ENCODE data around the gene GPR18.

DNA sequence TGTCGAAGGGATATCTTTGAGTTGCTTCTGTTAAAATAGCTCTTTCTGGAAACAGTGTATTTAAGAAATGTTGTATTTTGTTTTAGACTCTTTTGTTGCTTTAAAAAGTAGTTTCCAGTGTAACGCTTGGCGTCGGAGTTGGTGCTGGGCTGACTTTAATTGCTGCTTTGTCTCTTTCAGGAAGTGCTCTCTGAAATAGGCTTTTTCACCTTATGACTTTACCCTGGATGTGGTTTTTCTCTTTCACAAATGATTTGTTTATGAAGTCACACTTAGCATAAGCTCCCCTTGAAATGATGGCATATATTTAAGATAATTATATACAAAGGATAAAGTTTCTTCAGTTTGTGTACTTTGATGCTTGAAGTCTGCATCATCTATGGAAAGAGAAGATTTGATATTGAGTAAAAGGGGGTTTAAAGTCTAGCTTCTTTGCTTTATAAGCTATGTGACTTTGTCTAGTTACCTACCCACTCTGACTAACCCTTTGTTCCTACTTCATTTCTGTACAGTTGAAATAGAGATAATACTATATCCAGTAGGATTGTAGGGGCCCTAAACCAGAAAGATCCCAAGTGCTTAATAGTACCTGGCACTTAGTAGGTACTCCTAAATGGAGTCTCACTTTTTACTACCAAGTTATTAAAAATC lies at the start of gene GPR18:
- no peak for TF ChIP-seq SIN3A (IDR thresholded peaks at IDR 0.05; ENCODE audit: borderline replicate concordance in 2 of 2, control insufficient read depth in 1 of 2, low read depth in 2 of 2, low read length in 2 of 2)
- TF ChIP-seq, protein P1, sequence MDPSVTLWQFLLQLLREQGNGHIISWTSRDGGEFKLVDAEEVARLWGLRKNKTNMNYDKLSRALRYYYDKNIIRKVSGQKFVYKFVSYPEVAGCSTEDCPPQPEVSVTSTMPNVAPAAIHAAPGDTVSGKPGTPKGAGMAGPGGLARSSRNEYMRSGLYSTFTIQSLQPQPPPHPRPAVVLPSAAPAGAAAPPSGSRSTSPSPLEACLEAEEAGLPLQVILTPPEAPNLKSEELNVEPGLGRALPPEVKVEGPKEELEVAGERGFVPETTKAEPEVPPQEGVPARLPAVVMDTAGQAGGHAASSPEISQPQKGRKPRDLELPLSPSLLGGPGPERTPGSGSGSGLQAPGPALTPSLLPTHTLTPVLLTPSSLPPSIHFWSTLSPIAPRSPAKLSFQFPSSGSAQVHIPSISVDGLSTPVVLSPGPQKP (CRISPR knock-in tag; IDR thresholded peaks at IDR 0.05): no peak
- TF ChIP-seq CHD4 (IDR thresholded peaks at IDR 0.05; ENCODE audit: insufficient read depth, insufficient replicate concordance, low read depth, low read length, poor library complexity, severe bottlenecking): no peak
- TF ChIP-seq, protein P2, sequence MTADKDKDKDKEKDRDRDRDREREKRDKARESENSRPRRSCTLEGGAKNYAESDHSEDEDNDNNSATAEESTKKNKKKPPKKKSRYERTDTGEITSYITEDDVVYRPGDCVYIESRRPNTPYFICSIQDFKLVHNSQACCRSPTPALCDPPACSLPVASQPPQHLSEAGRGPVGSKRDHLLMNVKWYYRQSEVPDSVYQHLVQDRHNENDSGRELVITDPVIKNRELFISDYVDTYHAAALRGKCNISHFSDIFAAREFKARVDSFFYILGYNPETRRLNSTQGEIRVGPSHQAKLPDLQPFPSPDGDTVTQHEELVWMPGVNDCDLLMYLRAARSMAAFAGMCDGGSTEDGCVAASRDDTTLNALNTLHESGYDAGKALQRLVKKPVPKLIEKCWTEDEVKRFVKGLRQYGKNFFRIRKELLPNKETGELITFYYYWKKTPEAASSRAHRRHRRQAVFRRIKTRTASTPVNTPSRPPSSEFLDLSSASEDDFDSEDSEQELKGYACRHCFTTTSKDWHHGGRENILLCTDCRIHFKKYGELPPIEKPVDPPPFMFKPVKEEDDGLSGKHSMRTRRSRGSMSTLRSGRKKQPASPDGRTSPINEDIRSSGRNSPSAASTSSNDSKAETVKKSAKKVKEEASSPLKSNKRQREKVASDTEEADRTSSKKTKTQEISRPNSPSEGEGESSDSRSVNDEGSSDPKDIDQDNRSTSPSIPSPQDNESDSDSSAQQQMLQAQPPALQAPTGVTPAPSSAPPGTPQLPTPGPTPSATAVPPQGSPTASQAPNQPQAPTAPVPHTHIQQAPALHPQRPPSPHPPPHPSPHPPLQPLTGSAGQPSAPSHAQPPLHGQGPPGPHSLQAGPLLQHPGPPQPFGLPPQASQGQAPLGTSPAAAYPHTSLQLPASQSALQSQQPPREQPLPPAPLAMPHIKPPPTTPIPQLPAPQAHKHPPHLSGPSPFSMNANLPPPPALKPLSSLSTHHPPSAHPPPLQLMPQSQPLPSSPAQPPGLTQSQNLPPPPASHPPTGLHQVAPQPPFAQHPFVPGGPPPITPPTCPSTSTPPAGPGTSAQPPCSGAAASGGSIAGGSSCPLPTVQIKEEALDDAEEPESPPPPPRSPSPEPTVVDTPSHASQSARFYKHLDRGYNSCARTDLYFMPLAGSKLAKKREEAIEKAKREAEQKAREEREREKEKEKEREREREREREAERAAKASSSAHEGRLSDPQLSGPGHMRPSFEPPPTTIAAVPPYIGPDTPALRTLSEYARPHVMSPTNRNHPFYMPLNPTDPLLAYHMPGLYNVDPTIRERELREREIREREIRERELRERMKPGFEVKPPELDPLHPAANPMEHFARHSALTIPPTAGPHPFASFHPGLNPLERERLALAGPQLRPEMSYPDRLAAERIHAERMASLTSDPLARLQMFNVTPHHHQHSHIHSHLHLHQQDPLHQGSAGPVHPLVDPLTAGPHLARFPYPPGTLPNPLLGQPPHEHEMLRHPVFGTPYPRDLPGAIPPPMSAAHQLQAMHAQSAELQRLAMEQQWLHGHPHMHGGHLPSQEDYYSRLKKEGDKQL (CRISPR knock-in tag; IDR thresholded peaks at IDR 0.05; ENCODE audit: borderline replicate concordance): no peak
- TF ChIP-seq CHCHD3 (CRISPR knock-in tag; IDR thresholded peaks at IDR 0.05): no peak
- TF ChIP-seq, protein P3, sequence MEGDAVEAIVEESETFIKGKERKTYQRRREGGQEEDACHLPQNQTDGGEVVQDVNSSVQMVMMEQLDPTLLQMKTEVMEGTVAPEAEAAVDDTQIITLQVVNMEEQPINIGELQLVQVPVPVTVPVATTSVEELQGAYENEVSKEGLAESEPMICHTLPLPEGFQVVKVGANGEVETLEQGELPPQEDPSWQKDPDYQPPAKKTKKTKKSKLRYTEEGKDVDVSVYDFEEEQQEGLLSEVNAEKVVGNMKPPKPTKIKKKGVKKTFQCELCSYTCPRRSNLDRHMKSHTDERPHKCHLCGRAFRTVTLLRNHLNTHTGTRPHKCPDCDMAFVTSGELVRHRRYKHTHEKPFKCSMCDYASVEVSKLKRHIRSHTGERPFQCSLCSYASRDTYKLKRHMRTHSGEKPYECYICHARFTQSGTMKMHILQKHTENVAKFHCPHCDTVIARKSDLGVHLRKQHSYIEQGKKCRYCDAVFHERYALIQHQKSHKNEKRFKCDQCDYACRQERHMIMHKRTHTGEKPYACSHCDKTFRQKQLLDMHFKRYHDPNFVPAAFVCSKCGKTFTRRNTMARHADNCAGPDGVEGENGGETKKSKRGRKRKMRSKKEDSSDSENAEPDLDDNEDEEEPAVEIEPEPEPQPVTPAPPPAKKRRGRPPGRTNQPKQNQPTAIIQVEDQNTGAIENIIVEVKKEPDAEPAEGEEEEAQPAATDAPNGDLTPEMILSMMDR (IDR thresholded peaks at IDR 0.05 in 2 of 3, conservative IDR thresholded peaks at IDR 0.05 in 1 of 3; ENCODE audit: insufficient read depth in 2 of 3, low read depth in 1 of 3, low read length in 3 of 3): no peak
- TF ChIP-seq, protein P4, sequence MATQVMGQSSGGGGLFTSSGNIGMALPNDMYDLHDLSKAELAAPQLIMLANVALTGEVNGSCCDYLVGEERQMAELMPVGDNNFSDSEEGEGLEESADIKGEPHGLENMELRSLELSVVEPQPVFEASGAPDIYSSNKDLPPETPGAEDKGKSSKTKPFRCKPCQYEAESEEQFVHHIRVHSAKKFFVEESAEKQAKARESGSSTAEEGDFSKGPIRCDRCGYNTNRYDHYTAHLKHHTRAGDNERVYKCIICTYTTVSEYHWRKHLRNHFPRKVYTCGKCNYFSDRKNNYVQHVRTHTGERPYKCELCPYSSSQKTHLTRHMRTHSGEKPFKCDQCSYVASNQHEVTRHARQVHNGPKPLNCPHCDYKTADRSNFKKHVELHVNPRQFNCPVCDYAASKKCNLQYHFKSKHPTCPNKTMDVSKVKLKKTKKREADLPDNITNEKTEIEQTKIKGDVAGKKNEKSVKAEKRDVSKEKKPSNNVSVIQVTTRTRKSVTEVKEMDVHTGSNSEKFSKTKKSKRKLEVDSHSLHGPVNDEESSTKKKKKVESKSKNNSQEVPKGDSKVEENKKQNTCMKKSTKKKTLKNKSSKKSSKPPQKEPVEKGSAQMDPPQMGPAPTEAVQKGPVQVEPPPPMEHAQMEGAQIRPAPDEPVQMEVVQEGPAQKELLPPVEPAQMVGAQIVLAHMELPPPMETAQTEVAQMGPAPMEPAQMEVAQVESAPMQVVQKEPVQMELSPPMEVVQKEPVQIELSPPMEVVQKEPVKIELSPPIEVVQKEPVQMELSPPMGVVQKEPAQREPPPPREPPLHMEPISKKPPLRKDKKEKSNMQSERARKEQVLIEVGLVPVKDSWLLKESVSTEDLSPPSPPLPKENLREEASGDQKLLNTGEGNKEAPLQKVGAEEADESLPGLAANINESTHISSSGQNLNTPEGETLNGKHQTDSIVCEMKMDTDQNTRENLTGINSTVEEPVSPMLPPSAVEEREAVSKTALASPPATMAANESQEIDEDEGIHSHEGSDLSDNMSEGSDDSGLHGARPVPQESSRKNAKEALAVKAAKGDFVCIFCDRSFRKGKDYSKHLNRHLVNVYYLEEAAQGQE (IDR thresholded peaks at IDR 0.05; ENCODE audit: borderline replicate concordance): no peak
- TF ChIP-seq, protein P4 (CRISPR knock-in tag; IDR thresholded peaks at IDR 0.05; ENCODE audit: low read depth): no peak
